BLaER1 treated with 17β-estradiol and CSF1 and Interleukin-3, amounts not matched to agents 10 nM and 100 nM (cell line): Measurements from ENCODE around the gene OLIG2.

Experiments used
- H3K27ac ChIP-seq, 11 experiments: shearing (Covaris generic); formaldehyde crosslinking; 2 replicates each; pipeline ENCODE4 v1.8.1; 2022
- H3K27me3 ChIP-seq, 11 experiments: shearing (Covaris generic); formaldehyde crosslinking; 2 replicates each; pipeline ENCODE4 v1.8.1; 2022
- H3K36me3 ChIP-seq, 11 experiments: shearing (Covaris generic); formaldehyde crosslinking; 2 replicates each; pipeline ENCODE4 v1.8.1; 2022
- H3K4me1 ChIP-seq, 10 experiments: shearing (Covaris generic); formaldehyde crosslinking; 2 replicates each; pipeline ENCODE4 v1.8.1; 2022
- H3K4me2 ChIP-seq, 11 experiments: shearing (Covaris generic); formaldehyde crosslinking; 2 replicates each; pipeline ENCODE4 v1.8.1; 2022
- H3K4me3 ChIP-seq, 10 experiments: shearing (Covaris generic); formaldehyde crosslinking; 2 replicates each; pipeline ENCODE4 v1.8.1; 2022
- H3K9ac ChIP-seq, 11 experiments: shearing (Covaris generic); formaldehyde crosslinking; 2 replicates each; pipeline ENCODE4 v1.8.1; 2022
- H3K9me3 ChIP-seq, 11 experiments: shearing (Covaris generic); formaldehyde crosslinking; replicated peaks in 1 of 11; 2 replicates each; pipeline ENCODE4 v1.8.1; 2022
- H4K20me1 ChIP-seq, 11 experiments: shearing (Covaris generic); formaldehyde crosslinking; 2 replicates each; pipeline ENCODE4 v1.8.1; 2022
- Cebpa-rat ChIP-seq, 11 experiments: shearing (Covaris generic); IDR thresholded peaks; 2 replicates each; pipeline ENCODE4 v1.8.1; 2022

The OLIG2 gene

GRCh38 chr21:33069243-33069642 is 43.5 kb downstream of the OLIG2 start:
- no peak overlapping the region for H3K27ac ChIP-seq
- TF ChIP-seq Cebpa-rat (IDR thresholded peaks at IDR 0.05): no peak
- H3K27me3 ChIP-seq: peaks cover 57 to 71% (median 66%) of the 10 kb centered on the region in 11 experiments
- H3K4me1 ChIP-seq: peaks cover 36 to 63% (median 49%) of the 10 kb centered on the region in 10 experiments
- H3K36me3 ChIP-seq: no peaks in the 10 kb centered on the region
- H3K4me3 ChIP-seq: peak overlapping the region in 3 of 10 experiments; percentile 47 to 66 (median 53); a peak in 3 of 20 replicates
- peaks cover 33 to 43% (median 39%) of the 10 kb centered on the region in 11 experiments for H3K9me3 ChIP-seq
- H3K4me2 ChIP-seq: no peak overlapping the region
- H4K20me1 ChIP-seq: peaks cover 0 to 21% (median 0%) of the 10 kb centered on the region in 11 experiments; a peak in 6 of 22 replicates
- no peak overlapping the region for H3K9ac ChIP-seq

- Histone ChIP-seq H3K27ac (no peak overlapping the region), H3K9ac (no peak overlapping the region), H4K20me1 (peaks cover 0 to 21% (median 0%) of the 10 kb centered on the region in 11 experiments; a peak in 6 of 22 replicates), H3K27me3 (peaks cover 60 to 75% (median 70%) of the 10 kb centered on the region in 11 experiments), H3K4me3 (peak overlapping the region; percentile 33 to 66 (median 50); a peak in 19 of 20 replicates), H3K9me3 (peaks cover 33 to 43% (median 39%) of the 10 kb centered on the region in 11 experiments), H3K36me3 (no peaks in the 10 kb centered on the region), H3K4me2 (peak overlapping the region; percentile 41 to 85 (median 66); a peak in 21 of 22 replicates), H3K4me1 (peaks cover 35 to 63% (median 48%) of the 10 kb centered on the region in 10 experiments)
- no peak for TF ChIP-seq Cebpa-rat (IDR thresholded peaks at IDR 0.05)
These were observed 43.9 kb downstream of the OLIG2 start for GRCh38 chr21:33069645-33069993.

DNA sequence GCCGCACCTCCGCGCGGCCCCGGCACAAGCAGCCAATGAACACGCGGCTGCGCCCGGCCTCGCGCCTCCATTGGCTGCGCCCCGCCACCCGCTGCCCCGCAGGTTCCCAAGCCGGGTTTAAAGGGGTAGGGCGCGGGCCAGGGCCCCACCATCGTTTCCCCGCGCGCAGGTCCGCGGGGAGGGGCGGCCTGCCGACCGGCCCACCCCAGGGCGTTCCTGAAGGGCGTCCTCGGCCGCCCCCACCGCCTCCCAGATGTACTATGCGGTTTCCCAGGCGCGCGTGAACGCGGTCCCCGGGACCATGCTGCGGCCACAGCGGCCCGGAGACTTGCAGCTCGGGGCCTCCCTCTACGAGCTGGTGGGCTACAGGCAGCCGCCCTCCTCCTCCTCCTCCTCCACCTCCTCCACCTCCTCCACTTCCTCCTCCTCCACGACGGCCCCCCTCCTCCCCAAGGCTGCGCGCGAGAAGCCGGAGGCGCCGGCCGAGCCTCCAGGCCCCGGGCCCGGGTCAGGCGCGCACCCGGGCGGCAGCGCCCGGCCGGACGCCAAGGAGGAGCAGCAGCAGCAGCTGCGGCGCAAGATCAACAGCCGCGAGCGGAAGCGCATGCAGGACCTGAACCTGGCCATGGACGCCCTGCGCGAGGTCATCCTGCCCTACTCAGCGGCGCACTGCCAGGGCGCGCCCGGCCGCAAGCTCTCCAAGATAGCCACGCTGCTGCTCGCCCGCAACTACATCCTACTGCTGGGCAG is 44.4 kb downstream of the OLIG2 start, which contains the start of gene OLIG1:
TSS of gene OLIG1 (plus strand) at position 148 of the 750 bp plus-strand sequence. CDS start at position 254, 106 bp downstream.
- TF ChIP-seq Cebpa-rat (IDR thresholded peaks at IDR 0.05): no peak
- peaks cover 33 to 43% (median 39%) of the 10 kb centered on the region in 11 experiments for H3K9me3 ChIP-seq
- peak within 1 kb of the TSS in 2 of 11 experiments; percentile 18 to 39; a peak in 1 of 22 replicates for H3K27ac ChIP-seq
- peak within 1 kb of the TSS; percentile 48 to 87 (median 66) for H3K4me2 ChIP-seq
- H3K4me1 ChIP-seq: peaks cover 35 to 63% (median 48%) of the 10 kb centered on the region in 10 experiments
- H3K36me3 ChIP-seq: no peaks in the 10 kb centered on the region
- peaks cover 0 to 21% (median 0%) of the 10 kb centered on the region in 11 experiments; a peak in 6 of 22 replicates for H4K20me1 ChIP-seq
- H3K27me3 ChIP-seq: peaks cover 62 to 81% (median 74%) of the 10 kb centered on the region in 11 experiments
- peak within 1 kb of the TSS; percentile 33 to 66 (median 50); a peak in 19 of 20 replicates for H3K4me3 ChIP-seq
- peak within 1 kb of the TSS in 1 of 11 experiments; percentile 62; a peak in 3 of 22 replicates for H3K9ac ChIP-seq

DNA sequence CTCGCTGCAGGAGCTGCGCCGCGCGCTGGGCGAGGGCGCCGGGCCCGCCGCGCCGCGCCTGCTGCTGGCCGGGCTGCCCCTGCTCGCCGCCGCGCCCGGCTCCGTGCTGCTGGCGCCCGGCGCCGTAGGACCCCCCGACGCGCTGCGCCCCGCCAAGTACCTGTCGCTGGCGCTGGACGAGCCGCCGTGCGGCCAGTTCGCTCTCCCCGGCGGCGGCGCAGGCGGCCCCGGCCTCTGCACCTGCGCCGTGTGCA is 44.9 kb downstream of the OLIG2 start:
- Histone ChIP-seq H3K4me2 (peak overlapping the region; percentile 41 to 85 (median 66); a peak in 20 of 22 replicates), H3K27me3 (peaks cover 65 to 86% (median 78%) of the 10 kb centered on the region in 11 experiments), H3K9me3 (peaks cover 33 to 43% (median 39%) of the 10 kb centered on the region in 11 experiments), H3K4me3 (peak overlapping the region; percentile 33 to 66 (median 50); a peak in 16 of 20 replicates), H4K20me1 (peaks cover 0 to 21% (median 0%) of the 10 kb centered on the region in 11 experiments; a peak in 7 of 22 replicates), H3K27ac (peak overlapping the region in 1 of 11 experiments; percentile 39; a peak in 1 of 22 replicates), H3K9ac (peak overlapping the region in 1 of 11 experiments; percentile 62; a peak in 3 of 22 replicates), H3K4me1 (peaks cover 34 to 58% (median 45%) of the 10 kb centered on the region in 10 experiments), H3K36me3 (no peaks in the 10 kb centered on the region)
- TF ChIP-seq Cebpa-rat (IDR thresholded peaks at IDR 0.05): no peak

DNA sequence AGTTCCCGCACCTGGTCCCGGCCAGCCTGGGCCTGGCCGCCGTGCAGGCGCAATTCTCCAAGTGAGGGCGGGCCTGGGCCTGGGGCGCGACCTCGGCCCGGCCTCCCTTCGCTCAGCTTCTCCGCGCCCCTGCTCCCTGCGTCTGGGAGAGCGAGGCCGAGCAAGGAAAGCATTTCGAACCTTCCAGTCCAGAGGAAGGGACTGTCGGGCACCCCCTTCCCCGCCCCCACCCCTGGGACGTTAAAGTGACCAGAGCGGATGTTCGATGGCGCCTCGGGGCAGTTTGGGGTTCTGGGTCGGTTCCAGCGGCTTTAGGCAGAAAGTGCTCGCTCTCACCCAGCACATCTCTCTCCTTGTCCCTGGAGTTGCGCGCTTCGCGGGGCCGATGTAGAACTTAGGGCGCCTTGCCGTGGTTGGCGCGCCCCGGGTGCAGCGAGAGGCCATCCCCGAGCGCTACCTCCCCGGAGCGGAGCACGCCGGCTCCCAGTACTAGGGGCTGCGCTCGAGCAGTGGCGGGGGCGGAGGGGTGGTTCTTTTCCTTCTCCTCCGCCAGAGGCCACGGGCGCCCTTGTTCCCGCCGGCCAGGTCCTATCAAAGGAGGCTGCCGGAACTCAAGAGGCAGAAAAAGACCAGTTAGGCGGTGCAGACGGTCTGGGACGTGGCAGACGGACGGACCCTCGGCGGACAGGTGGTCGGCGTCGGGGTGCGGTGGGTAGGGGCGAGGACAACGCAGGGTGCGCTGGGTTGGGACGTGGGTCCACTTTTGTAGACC is 45.4 kb downstream of the OLIG2 start:
- H3K4me2 ChIP-seq: peak overlapping the region; percentile 56 to 85 (median 66)
- H3K9ac ChIP-seq: peak overlapping the region in 4 of 11 experiments; percentile 23 to 71 (median 48); a peak in 6 of 22 replicates
- peaks cover 0 to 21% (median 0%) of the 10 kb centered on the region in 11 experiments; a peak in 7 of 22 replicates for H4K20me1 ChIP-seq
- H3K36me3 ChIP-seq: no peaks in the 10 kb centered on the region
- H3K9me3 ChIP-seq: peaks cover 33 to 43% (median 39%) of the 10 kb centered on the region in 11 experiments
- H3K27ac ChIP-seq: peak overlapping the region in 2 of 11 experiments; percentile 18 to 39; a peak in 2 of 22 replicates
- no peak for TF ChIP-seq Cebpa-rat (IDR thresholded peaks at IDR 0.05)
- peaks cover 34 to 56% (median 43%) of the 10 kb centered on the region in 10 experiments for H3K4me1 ChIP-seq
- H3K4me3 ChIP-seq: peak overlapping the region; percentile 32 to 66 (median 48); a peak in 17 of 20 replicates
- peaks cover 70 to 90% (median 83%) of the 10 kb centered on the region in 11 experiments for H3K27me3 ChIP-seq

- TF ChIP-seq Cebpa-rat (IDR thresholded peaks at IDR 0.05): no peak
- H3K27me3 ChIP-seq: peaks cover 73 to 94% (median 89%) of the 10 kb centered on the region in 11 experiments
- peak overlapping the region; percentile 32 to 66 (median 48); a peak in 17 of 20 replicates for H3K4me3 ChIP-seq
- peaks cover 0 to 21% (median 0%) of the 10 kb centered on the region in 11 experiments; a peak in 7 of 22 replicates for H4K20me1 ChIP-seq
- H3K36me3 ChIP-seq: no peaks in the 10 kb centered on the region
- H3K9ac ChIP-seq: peak overlapping the region in 4 of 11 experiments; percentile 23 to 71 (median 48); a peak in 6 of 22 replicates
- H3K4me1 ChIP-seq: peaks cover 31 to 50% (median 39%) of the 10 kb centered on the region in 10 experiments
- peak overlapping the region; percentile 56 to 85 (median 66) for H3K4me2 ChIP-seq
- H3K9me3 ChIP-seq: peaks cover 33 to 43% (median 39%) of the 10 kb centered on the region in 11 experiments
- peak overlapping the region in 2 of 11 experiments; percentile 18 to 39; a peak in 2 of 22 replicates for H3K27ac ChIP-seq
These were observed 46.1 kb downstream of the OLIG2 start for GRCh38 chr21:33071770-33072306.

DNA sequence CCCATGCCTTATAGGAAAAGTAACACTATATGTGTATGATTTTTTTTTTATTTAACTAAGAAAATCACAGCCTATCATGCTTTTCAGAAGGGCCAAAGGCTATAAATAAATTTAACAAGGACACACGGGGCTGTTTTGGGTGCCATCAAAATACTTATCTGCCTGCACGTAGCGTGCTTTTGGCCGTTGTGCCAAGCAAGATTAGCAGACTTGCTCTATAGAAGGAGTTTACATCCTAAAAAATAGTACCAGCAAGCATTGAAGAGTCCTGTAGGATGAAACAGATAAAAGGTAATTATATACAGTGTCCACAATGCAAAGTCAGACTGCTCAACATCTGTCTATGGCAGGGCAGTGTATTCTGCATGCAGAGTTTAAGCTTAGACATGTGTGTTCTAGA is 47.9 kb downstream of the OLIG2 start:
- H4K20me1 ChIP-seq: peaks cover 0 to 24% (median 0%) of the 10 kb centered on the region in 11 experiments; a peak in 7 of 22 replicates
- TF ChIP-seq Cebpa-rat (IDR thresholded peaks at IDR 0.05): no peak
- no peak overlapping the region for H3K27ac ChIP-seq
- H3K4me3 ChIP-seq: no peak overlapping the region
- H3K9me3 ChIP-seq: peaks cover 33 to 39% (median 36%) of the 10 kb centered on the region in 11 experiments
- H3K4me1 ChIP-seq: peaks cover 33 to 50% (median 39%) of the 10 kb centered on the region in 10 experiments
- 0 out of 22 replicates have a peak overlapping the region, but pooled peaks of 1 of the 11 experiments have one; percentile 8 for H3K4me2 ChIP-seq
- peaks cover 73 to 99% (median 96%) of the 10 kb centered on the region in 11 experiments for H3K27me3 ChIP-seq
- no peak overlapping the region for H3K9ac ChIP-seq
- no peaks in the 10 kb centered on the region for H3K36me3 ChIP-seq

- Histone ChIP-seq H3K36me3 (no peaks in the 10 kb centered on the region), H3K9me3 (peaks cover 19 to 24% (median 21%) of the 10 kb centered on the region in 11 experiments), H3K4me3 (no peak overlapping the region), H3K27ac (no peak overlapping the region), H3K4me1 (peaks cover 42 to 56% (median 49%) of the 10 kb centered on the region in 10 experiments), H4K20me1 (peaks cover 0 to 24% (median 0%) of the 10 kb centered on the region in 11 experiments; a peak in 7 of 22 replicates), H3K27me3 (peaks cover 58 to 84% (median 81%) of the 10 kb centered on the region in 11 experiments), H3K9ac (no peak overlapping the region), H3K4me2 (peak overlapping the region; percentile 7 to 66 (median 39); a peak in 16 of 22 replicates)
- no peak for TF ChIP-seq Cebpa-rat (IDR thresholded peaks at IDR 0.05)
These were observed 49.4 kb downstream of the OLIG2 start for GRCh38 chr21:33075128-33075527.
